ENCODE data around the gene SERPINB2. TPM values are rescaled to one million over a fixed set of nuclear protein-coding genes. Genes with fewer than 3 reads are reported as not detected.

Gene SERPINB2
- polyA plus RNA-seq, 1 donor (not counting 4 experiments of a cell fraction or from before 2014, with no cell fraction given) = 733 TPM

DNA sequence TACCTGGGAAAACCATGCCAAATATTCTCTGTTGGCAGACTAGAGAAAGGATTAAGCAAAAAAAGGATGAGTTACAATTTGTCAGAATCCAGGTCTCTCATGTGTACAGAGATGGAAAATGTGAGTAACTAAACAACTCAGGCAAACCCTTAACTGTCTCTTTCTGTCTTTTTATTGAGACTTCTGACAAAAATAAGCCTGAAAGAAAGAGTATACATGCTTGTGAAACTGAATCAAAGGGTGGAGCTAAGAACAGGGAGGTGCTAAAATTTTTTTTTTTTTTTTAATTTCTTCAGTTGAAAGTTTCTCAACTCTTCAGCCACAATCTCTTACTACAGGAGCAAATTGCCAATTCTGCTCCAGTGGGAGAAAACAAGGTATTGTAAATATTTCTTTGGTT is 20.2 kb downstream of the SERPINB2 start, which contains the start of gene SERPINB10:
Gene SERPINB10, plus strand, starts transcription at position 295 of the 400 bp plus-strand sequence. CDS start 7,553 bp downstream, outside the sequence.
- peaks cover 13% of the 10 kb centered on the region for H3K4me1 ChIP-seq (ENCODE audit: control insufficient read depth, extremely low read depth, insufficient read depth, low read length)
- dilution Hi-C loops (cut with MboI; ENCODE audit: extremely low pct_ligation_motif_present, low sequenced_read_pairs) = no loop called here
- FAIRE-seq (no peak), DNase-seq (ENCODE audit: low read depth, low spot score) (peak; percentile 5)
- no peak within 1 kb of the TSS for H2AFZ ChIP-seq (ENCODE audit: control insufficient read depth, low read length)
- H4K20me1 ChIP-seq (ENCODE audit: control insufficient read depth, extremely low read depth, insufficient read depth, low read length) = no peaks in the 10 kb centered on the region
- no peak within 1 kb of the TSS for H3K4me3 ChIP-seq (ENCODE audit: control insufficient read depth in 2 of 3, extremely low read depth in 1 of 3, insufficient read depth in 2 of 3, low read depth in 1 of 3, low read length in 3 of 3)
- H3K79me2 ChIP-seq (ENCODE audit: control insufficient read depth, insufficient read depth, low read length) = no peaks in the 10 kb centered on the region
- no peaks in the 10 kb centered on the region for H3K27me3 ChIP-seq (ENCODE audit: control insufficient read depth, extremely low read depth, insufficient read depth, low read length)
- no peaks in the 10 kb centered on the region for H3K9me3 ChIP-seq (ENCODE audit: control insufficient read depth, low read depth, low read length)
- TF ChIP-seq, protein P1, sequence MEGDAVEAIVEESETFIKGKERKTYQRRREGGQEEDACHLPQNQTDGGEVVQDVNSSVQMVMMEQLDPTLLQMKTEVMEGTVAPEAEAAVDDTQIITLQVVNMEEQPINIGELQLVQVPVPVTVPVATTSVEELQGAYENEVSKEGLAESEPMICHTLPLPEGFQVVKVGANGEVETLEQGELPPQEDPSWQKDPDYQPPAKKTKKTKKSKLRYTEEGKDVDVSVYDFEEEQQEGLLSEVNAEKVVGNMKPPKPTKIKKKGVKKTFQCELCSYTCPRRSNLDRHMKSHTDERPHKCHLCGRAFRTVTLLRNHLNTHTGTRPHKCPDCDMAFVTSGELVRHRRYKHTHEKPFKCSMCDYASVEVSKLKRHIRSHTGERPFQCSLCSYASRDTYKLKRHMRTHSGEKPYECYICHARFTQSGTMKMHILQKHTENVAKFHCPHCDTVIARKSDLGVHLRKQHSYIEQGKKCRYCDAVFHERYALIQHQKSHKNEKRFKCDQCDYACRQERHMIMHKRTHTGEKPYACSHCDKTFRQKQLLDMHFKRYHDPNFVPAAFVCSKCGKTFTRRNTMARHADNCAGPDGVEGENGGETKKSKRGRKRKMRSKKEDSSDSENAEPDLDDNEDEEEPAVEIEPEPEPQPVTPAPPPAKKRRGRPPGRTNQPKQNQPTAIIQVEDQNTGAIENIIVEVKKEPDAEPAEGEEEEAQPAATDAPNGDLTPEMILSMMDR (optimal IDR thresholded peaks at IDR 0.05 in 1 of 3, IDR thresholded peaks at IDR 0.05 in 1 of 3, conservative IDR thresholded peaks at IDR 0.05 in 1 of 3; ENCODE audit: extremely low read depth in 1 of 3, insufficient read depth in 2 of 3, low read length in 3 of 3) = no peak
- no peak within 1 kb of the TSS for H3K9ac ChIP-seq (ENCODE audit: control insufficient read depth, extremely low read depth, insufficient read depth, low read length)
- H3K27ac ChIP-seq (ENCODE audit: control insufficient read depth, insufficient read depth, low read length) = no peak within 1 kb of the TSS
- H3K36me3 ChIP-seq (ENCODE audit: control insufficient read depth in 2 of 2, extremely low read depth in 1 of 2, insufficient read depth in 2 of 2, low read length in 2 of 2) = peaks cover 5 to 7% of the 10 kb centered on the region in 2 experiments
- H3K9me1 ChIP-seq (ENCODE audit: control insufficient read depth, extremely low read depth, insufficient read depth, low read length) = no peaks in the 10 kb centered on the region
- H3K4me2 ChIP-seq (ENCODE audit: control insufficient read depth, extremely low read depth, insufficient read depth, low read depth, low read length) = no peak within 1 kb of the TSS

DNA sequence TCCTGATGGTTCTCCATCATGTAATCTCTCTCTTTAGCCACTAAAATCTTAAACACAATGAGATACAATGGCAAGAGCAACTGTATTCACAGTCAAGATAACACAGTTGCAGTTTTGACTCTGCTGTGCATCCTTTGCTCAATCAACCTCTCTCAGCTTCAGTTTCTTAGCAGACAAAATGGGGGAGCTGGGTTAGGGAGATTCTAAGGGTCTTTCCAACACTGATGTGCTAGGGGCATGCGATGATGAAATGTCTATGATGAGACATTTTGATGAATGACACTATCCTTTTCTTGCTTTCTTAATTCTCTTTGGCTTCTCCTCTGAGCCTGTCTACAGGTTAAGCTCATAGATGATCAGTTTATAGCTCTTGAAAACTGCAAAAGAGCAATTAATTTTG is 21.4 kb downstream of the SERPINB2 start:
- Histone ChIP-seq H3K9me3 (ENCODE audit: control insufficient read depth, low read depth, low read length) (no peaks in the 10 kb centered on the region), H3K9me1 (ENCODE audit: control insufficient read depth, extremely low read depth, insufficient read depth, low read length) (no peaks in the 10 kb centered on the region), H3K27me3 (ENCODE audit: control insufficient read depth, extremely low read depth, insufficient read depth, low read length) (no peaks in the 10 kb centered on the region), H3K4me2 (ENCODE audit: control insufficient read depth, extremely low read depth, insufficient read depth, low read depth, low read length) (no peak overlapping the region), H2AFZ (ENCODE audit: control insufficient read depth, low read length) (no peak overlapping the region), H3K9ac (ENCODE audit: control insufficient read depth, extremely low read depth, insufficient read depth, low read length) (no peak overlapping the region), H3K4me1 (ENCODE audit: control insufficient read depth, extremely low read depth, insufficient read depth, low read length) (peaks cover 13% of the 10 kb centered on the region), H3K27ac (ENCODE audit: control insufficient read depth, insufficient read depth, low read length) (no peak overlapping the region), H4K20me1 (ENCODE audit: control insufficient read depth, extremely low read depth, insufficient read depth, low read length) (no peaks in the 10 kb centered on the region), H3K79me2 (ENCODE audit: control insufficient read depth, insufficient read depth, low read length) (no peaks in the 10 kb centered on the region), H3K4me3 (ENCODE audit: control insufficient read depth in 2 of 3, extremely low read depth in 1 of 3, insufficient read depth in 2 of 3, low read depth in 1 of 3, low read length in 3 of 3) (no peak overlapping the region), H3K36me3 (ENCODE audit: control insufficient read depth in 2 of 2, extremely low read depth in 1 of 2, insufficient read depth in 2 of 2, low read length in 2 of 2) (peaks cover 0 to 2% of the 10 kb centered on the region in 2 experiments)
- FAIRE-seq (no peak), DNase-seq (ENCODE audit: low read depth, low spot score) (no peak)
- TF ChIP-seq, protein P1 (optimal IDR thresholded peaks at IDR 0.05 in 1 of 3, IDR thresholded peaks at IDR 0.05 in 1 of 3, conservative IDR thresholded peaks at IDR 0.05 in 1 of 3; ENCODE audit: extremely low read depth in 1 of 3, insufficient read depth in 2 of 3, low read length in 3 of 3) = no peak
- TF ChIP-seq EZH2 (IDR thresholded peaks at IDR 0.05; ENCODE audit: low read length) = no peak
- dilution Hi-C loops (cut with MboI; ENCODE audit: extremely low pct_ligation_motif_present, low sequenced_read_pairs) = no loop called here
